Gastrocnemius medialis (tissue), 4 donors: ENCODE data around the gene BSN. TPM values are rescaled to one million over a fixed set of nuclear protein-coding genes. Genes with fewer than 3 reads are reported as not detected.

ENCODE experiments used
- ATAC-seq, 2 donors: fragments of 150-250 bp; one replicate each; pipeline ENCODE4 v1.9.1; 2016
- DNase-seq, 2 donors: peaks; one replicate each; pipeline ENCODE4 v3.0.0-alpha.2; 2019
- H3K27ac ChIP-seq, 4 donors: fragments of 200-600 bp; sonication (generic); 1 replicate in 1 of 4; 2 replicates in 3 of 4; pipeline ENCODE4 v1.5.1; 2016 to 2018; ENCODE audit warnings: mild to moderate bottlenecking in 2 of 4, moderate library complexity in 1 of 4
- H3K27me3 ChIP-seq, 3 donors: fragments of 200-600 bp; sonication (generic) in 2 of 3; 1 replicate in 1 of 3; 2 replicates in 2 of 3; pipeline versions ENCODE4 v1.5.1 to v1.6.0; 2016 to 2019; ENCODE audit warnings: mild to moderate bottlenecking in 1 of 3, moderate library complexity in 1 of 3
- H3K36me3 ChIP-seq, 2 donors: fragments of 200-600 bp; sonication (generic) in 1 of 2; one replicate each; pipeline ENCODE4 v1.5.1; 2017 to 2018
- H3K4me1 ChIP-seq, 2 donors: fragments of 200-600 bp; sonication (generic) in 1 of 2; one replicate each; pipeline ENCODE4 v1.5.1; 2016 to 2017; ENCODE audit warnings: mild to moderate bottlenecking in 2 of 2
- H3K4me3 ChIP-seq, 4 donors: fragments of 200-600 bp; sonication (generic) in 3 of 4; 1 replicate in 1 of 4; 2 replicates in 3 of 4; pipeline ENCODE4 v1.5.1; 2016 to 2019; ENCODE audit warnings: mild to moderate bottlenecking in 2 of 4
- H3K9me3 ChIP-seq, 3 donors: fragments of 200-600 bp; sonication (generic) in 2 of 3; 1 replicate in 1 of 3; 2 replicates in 2 of 3; pipeline ENCODE4 v1.5.1; 2016 to 2019
- CTCF ChIP-seq, 5 experiments: fragments of 450-650 bp in 3 of 5; fragments of 200-600 bp in 2 of 5; sonication (generic) in 2 of 5; IDR thresholded peaks in 4 of 5; conservative IDR thresholded peaks in 1 of 5; 1 replicate in 4 of 5; 2 replicates in 1 of 5; pipeline ENCODE4 v1.5.1; 2016 to 2019; ENCODE audit warnings: antibody characterized with exemption in 5 of 5, mild to moderate bottlenecking in 3 of 5, moderate library complexity in 3 of 5
- POLR2A ChIP-seq, 2 donors: fragments of 450-650 bp; IDR thresholded peaks; one replicate each; pipeline ENCODE4 v1.6.1; 2017; ENCODE audit warnings: antibody characterized with exemption in 2 of 2, mild to moderate bottlenecking in 2 of 2, moderate library complexity in 2 of 2
- in situ Hi-C, 4 donors: fragments of 200-750 bp; cut with MboI; loops; one replicate each; pipeline versions ENCODE4 v1.15.0 to v1.8.0; 2017; ENCODE audit warnings: low sequenced_read_pairs in 4 of 4
- intact Hi-C: fragments of 100-400 bp; cut with DNase I; formaldehyde crosslinking; loops from one replicate; pipeline ENCODE4 v1.15.1; 2023; ENCODE audit warnings: low total_unique reads
- total RNA-seq, 4 donors: library from RNA; depleted of rRNA; stranded (reverse); fragments of >200 nt; gene quantifications; one replicate each; pipeline versions ENCODE4 v1.1.0 to v1.2.3, GENCODE V29; 2016

BSN gene
- total RNA-seq, 4 donors from 2014 or later = 0.10 to 0.24 (median 0.21) TPM

GRCh38 chr3:49663831-49664230 is 109.6 kb downstream of the BSN start:
- intact Hi-C loops = no loop called here
- ATAC-seq = no peak
- Histone ChIP-seq H3K27ac (no peak overlapping the region), H3K36me3 (no peaks in the 10 kb centered on the region), H3K27me3 (peaks cover 0 to 3% (median 0%) of the 10 kb centered on the region in 3 donors), H3K4me1 (no peaks in the 10 kb centered on the region), H3K9me3 (no peaks in the 10 kb centered on the region), H3K4me3 (no peak overlapping the region)
- in situ Hi-C loops = no loop called here
- no peak for DNase-seq
- TF ChIP-seq POLR2A (IDR thresholded peaks at IDR 0.05) = no peak

DNA sequence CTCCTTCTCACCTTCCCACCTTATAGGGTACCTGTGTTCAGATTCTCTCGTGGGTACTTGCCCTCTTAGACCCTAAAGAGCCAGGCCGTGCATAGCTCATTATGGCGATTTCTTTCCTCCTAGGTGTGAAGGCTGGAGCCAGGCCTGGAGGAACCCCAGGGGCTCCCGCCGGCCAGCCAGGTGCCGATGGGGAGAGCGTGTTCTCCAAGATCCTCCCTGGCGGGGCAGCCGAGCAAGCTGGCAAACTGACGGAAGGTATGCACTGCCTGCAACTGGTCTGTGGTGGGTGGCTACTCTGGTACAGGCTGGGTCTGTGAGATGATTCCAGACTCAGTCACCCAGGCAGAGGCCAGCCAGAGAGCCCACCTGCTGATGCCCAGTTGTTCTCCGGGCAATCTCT is 110.0 kb downstream of the BSN start:
- no peaks in the 10 kb centered on the region for H3K4me1 ChIP-seq
- H3K36me3 ChIP-seq = no peaks in the 10 kb centered on the region
- H3K27ac ChIP-seq = no peak overlapping the region
- DNase-seq (no peak), ATAC-seq (no peak)
- H3K27me3 ChIP-seq = peaks cover 0 to 3% (median 0%) of the 10 kb centered on the region in 3 donors
- intact Hi-C loops = no loop called here
- no peaks in the 10 kb centered on the region for H3K9me3 ChIP-seq
- no peak overlapping the region for H3K4me3 ChIP-seq
- in situ Hi-C loops = no loop called here
- TF ChIP-seq POLR2A (IDR thresholded peaks at IDR 0.05) (no peak), CTCF (IDR thresholded peaks at IDR 0.05 in 4 of 5, conservative IDR thresholded peaks at IDR 0.05 in 1 of 5) (no peak)

DNA sequence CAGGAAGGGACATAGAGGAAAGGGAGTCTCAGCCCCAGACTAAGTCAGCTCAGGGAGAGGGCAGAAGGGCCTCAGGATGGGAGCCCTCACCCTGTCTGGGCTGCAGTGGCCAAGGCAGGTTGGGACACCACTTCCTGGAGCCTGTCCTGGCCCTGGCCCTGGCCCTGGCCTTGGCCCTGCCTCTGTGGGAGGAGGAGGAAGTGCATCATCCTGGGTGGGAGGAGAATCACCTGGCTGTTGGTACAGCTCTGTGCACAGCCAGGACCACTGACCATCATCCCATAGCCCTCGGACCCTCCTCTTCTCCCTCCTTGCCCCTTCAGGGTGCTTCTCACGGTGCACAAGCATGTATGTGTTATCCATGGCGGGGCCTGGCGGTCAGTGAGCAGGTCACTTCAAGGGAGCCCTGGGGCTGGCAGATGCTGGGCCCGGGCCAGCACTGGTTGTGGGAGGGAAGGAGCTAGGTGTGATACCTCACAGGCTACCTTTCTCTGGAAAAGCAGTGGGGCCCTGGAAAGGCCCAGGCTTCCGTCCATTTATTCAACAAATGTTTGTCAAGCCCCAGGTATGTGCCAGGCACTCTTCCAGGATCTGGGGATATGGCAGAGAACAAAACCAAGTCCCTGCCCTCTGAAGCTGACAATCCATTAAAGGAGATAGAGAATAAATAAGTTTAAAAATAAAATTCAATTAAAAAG is 111.7 kb downstream of the BSN start:
- H3K4me1 ChIP-seq = no peaks in the 10 kb centered on the region
- no peak for DNase-seq
- H3K27ac ChIP-seq = no peak overlapping the region
- H3K27me3 ChIP-seq = peaks cover 0 to 3% (median 0%) of the 10 kb centered on the region in 3 donors
- no peak for TF ChIP-seq POLR2A (IDR thresholded peaks at IDR 0.05)
- no peak for TF ChIP-seq CTCF (IDR thresholded peaks at IDR 0.05 in 4 of 5, conservative IDR thresholded peaks at IDR 0.05 in 1 of 5)
- H3K36me3 ChIP-seq = no peaks in the 10 kb centered on the region
- H3K9me3 ChIP-seq = no peaks in the 10 kb centered on the region
- ATAC-seq = no peak
- intact Hi-C loops = no loop called here
- in situ Hi-C loops = no loop called here
- H3K4me3 ChIP-seq = no peak overlapping the region

DNA sequence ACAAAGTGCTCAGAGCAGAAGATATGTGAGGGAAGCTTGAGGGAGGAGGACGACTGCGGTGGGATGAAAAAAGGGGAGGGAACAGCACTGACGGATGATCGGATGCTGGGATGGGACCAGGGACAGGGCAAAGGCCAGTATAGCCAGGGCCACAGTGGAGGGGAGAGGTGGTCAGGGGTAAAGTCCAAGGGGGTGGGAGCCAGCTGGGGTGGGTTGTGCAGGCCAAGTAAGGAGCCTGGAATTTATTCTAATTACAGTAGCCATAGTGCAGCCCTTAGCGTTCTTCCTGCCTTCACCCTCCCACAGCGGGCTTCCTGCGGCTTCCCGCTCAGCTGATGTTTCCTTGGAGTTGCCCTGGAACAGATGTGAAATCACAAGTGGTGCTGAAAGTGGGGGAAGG is 112.3 kb downstream of the BSN start:
- intact Hi-C loops (no loop called here), in situ Hi-C loops (no loop called here)
- ATAC-seq (no peak), DNase-seq (no peak)
- Histone ChIP-seq H3K4me3 (no peak overlapping the region), H3K27me3 (peaks cover 0 to 3% (median 0%) of the 10 kb centered on the region in 3 donors), H3K9me3 (no peaks in the 10 kb centered on the region), H3K36me3 (no peaks in the 10 kb centered on the region), H3K27ac (no peak overlapping the region), H3K4me1 (no peaks in the 10 kb centered on the region)
- TF ChIP-seq CTCF (IDR thresholded peaks at IDR 0.05 in 4 of 5, conservative IDR thresholded peaks at IDR 0.05 in 1 of 5) (no peak), POLR2A (IDR thresholded peaks at IDR 0.05) (no peak)

GRCh38 chr3:49667701-49668413 is 113.6 kb downstream of the BSN start:
- DNase-seq (no peak), ATAC-seq (no peak)
- H3K27me3 ChIP-seq = peaks cover 0 to 3% (median 0%) of the 10 kb centered on the region in 3 donors
- in situ Hi-C loops = no loop called here
- intact Hi-C loops = no loop called here
- TF ChIP-seq POLR2A (IDR thresholded peaks at IDR 0.05) (no peak), CTCF (IDR thresholded peaks at IDR 0.05 in 4 of 5, conservative IDR thresholded peaks at IDR 0.05 in 1 of 5) (no peak)
- no peak overlapping the region for H3K4me3 ChIP-seq
- H3K27ac ChIP-seq = no peak overlapping the region
- no peaks in the 10 kb centered on the region for H3K36me3 ChIP-seq
- H3K4me1 ChIP-seq = no peaks in the 10 kb centered on the region
- no peaks in the 10 kb centered on the region for H3K9me3 ChIP-seq
